Endothelial cell of umbilical vein (primary cell): ENCODE measurements around the gene MRPL21. TPM values are rescaled to one million over a fixed set of nuclear protein-coding genes. Genes with fewer than 3 reads are reported as not detected.

Experiments used
- BruUV-seq: library from RNA; stranded (reverse); fragments of 400-500 nt; replicated peaks from 2 replicates; lab custom pipeline; 2021; lab: Mats Ljungman, UMichigan
- CTCF ChIA-PET: fragments of 300-600, 350-600 bp; sonication (Branson Sonifier 250); formaldehyde crosslinking; loops from one replicate; lab custom pipeline; 2021; ENCODE audit warnings: antibody characterized with exemption, inconsistent platforms; lab: Charles Lee
- POLR2A ChIA-PET: fragments of 300-600, 350-600 bp; sonication (Branson Sonifier 250); formaldehyde crosslinking; loops from one replicate; lab custom pipeline; 2021; ENCODE audit warnings: antibody characterized with exemption, inconsistent platforms; lab: Charles Lee
- DNase-seq: peaks from one replicate; pipeline ENCODE4 v3.0.0-alpha.2; 2011; ENCODE audit warnings: low read depth, low spot score
- FAIRE-seq: peaks from 2 replicates; lab custom pipeline; 2011; peaks lifted over from hg19 to GRCh38; lab: Jason Lieb, UNC
- H2AFZ ChIP-seq: 2 replicates; pipeline ENCODE4 v1.6.0; 2012; ENCODE audit warnings: low read depth, low read length, control low read depth, inconsistent platforms
- H3K27ac ChIP-seq: 2 replicates; pipeline ENCODE4 v1.5.1; 2011; ENCODE audit warnings: low read depth, mild to moderate bottlenecking, control low read depth, low read length, moderate library complexity; ENCODE audit not compliant: insufficient read depth
- H3K27me3 ChIP-seq, 2 experiments: 2 replicates each; pipeline versions ENCODE4 v1.6.0 to v1.6.1; 2011; ENCODE audit warnings: low read length in 2 of 2, mixed read lengths in 1 of 2; ENCODE audit not compliant: control insufficient read depth in 2 of 2, insufficient read depth in 2 of 2
- H3K36me3 ChIP-seq, 2 experiments: 2 replicates in 1 of 2; 3 replicates in 1 of 2; pipeline ENCODE4 v1.5.1; 2011; ENCODE audit warnings: low read length in 2 of 2, mild to moderate bottlenecking in 1 of 2, moderate library complexity in 1 of 2; ENCODE audit not compliant: control insufficient read depth in 2 of 2, insufficient read depth in 2 of 2; ENCODE audit errors: extremely low read depth in 1 of 2
- H3K4me1 ChIP-seq: 3 replicates; pipeline ENCODE4 v1.5.1; 2011; ENCODE audit warnings: mild to moderate bottlenecking, low read length; ENCODE audit not compliant: control insufficient read depth, insufficient read depth; ENCODE audit errors: extremely low read depth
- H3K4me2 ChIP-seq: 2 replicates; pipeline ENCODE4 v1.6.1; 2011; ENCODE audit warnings: low read length, control low read depth, mixed read lengths; ENCODE audit not compliant: insufficient read depth
- H3K4me3 ChIP-seq, 3 experiments: fragments of 200-600 bp in 1 of 3; sonication (generic), shearing (Covaris generic) in 1 of 3; replicated peaks in 1 of 3; 2 replicates each; pipeline ENCODE4 v1.5.1; 2011 to 2016; ENCODE audit warnings: control low read depth in 3 of 3, low read length in 3 of 3, mild to moderate bottlenecking in 2 of 3, inconsistent platforms in 1 of 3, low read depth in 1 of 3, moderate library complexity in 1 of 3; ENCODE audit not compliant: insufficient read depth in 1 of 3
- H3K79me2 ChIP-seq: 2 replicates; pipeline ENCODE4 v1.6.0; 2012; ENCODE audit warnings: low read length, inconsistent platforms; ENCODE audit not compliant: control insufficient read depth, insufficient read depth
- H3K9ac ChIP-seq: replicated peaks from 2 replicates; pipeline ENCODE3; 2011; ENCODE audit warnings: low read length, control low read depth; ENCODE audit not compliant: insufficient read depth; ENCODE audit errors: extremely low read depth
- H3K9me1 ChIP-seq: replicated peaks from 3 replicates; pipeline ENCODE4 v1.6.0; 2011; ENCODE audit warnings: mild to moderate bottlenecking, low read length; ENCODE audit not compliant: control insufficient read depth, insufficient read depth; ENCODE audit errors: extremely low read depth
- H3K9me3 ChIP-seq: replicated peaks from 2 replicates; pipeline ENCODE4 v1.5.1; 2012; ENCODE audit warnings: low read length, inconsistent platforms; ENCODE audit not compliant: control insufficient read depth, insufficient read depth
- H4K20me1 ChIP-seq: replicated peaks from 2 replicates; pipeline ENCODE3; 2011; ENCODE audit warnings: mild to moderate bottlenecking, low read length; ENCODE audit not compliant: control insufficient read depth, insufficient read depth; ENCODE audit errors: extremely low read depth
- EZH2 ChIP-seq: IDR thresholded peaks from 2 replicates; pipeline ENCODE4 v1.6.1; 2012; ENCODE audit warnings: borderline replicate concordance, low read depth, mild to moderate bottlenecking, moderate library complexity, low read length, inconsistent platforms; ENCODE audit not compliant: severe bottlenecking
- FOS ChIP-seq: IDR thresholded peaks from 2 replicates; pipeline ENCODE4 v1.6.1; 2011; ENCODE audit warnings: mild to moderate bottlenecking, low read length, moderate library complexity, borderline replicate concordance; ENCODE audit not compliant: insufficient read depth
- GATA2 ChIP-seq: IDR thresholded peaks from 2 replicates; pipeline ENCODE4 v1.7.0; 2011; ENCODE audit warnings: low read depth, mild to moderate bottlenecking, moderate library complexity, mixed read lengths, low read length; ENCODE audit not compliant: insufficient read length, insufficient read depth
- JUN ChIP-seq: IDR thresholded peaks from 2 replicates; pipeline ENCODE4 v1.6.1; 2011; ENCODE audit warnings: borderline replicate concordance, low read depth; ENCODE audit not compliant: insufficient read length, insufficient read depth
- MYC ChIP-seq: IDR thresholded peaks from one replicate; pipeline ENCODE4 v1.6.1; 2011; ENCODE audit warnings: mild to moderate bottlenecking, low read depth, low read length
- POLR2A ChIP-seq: IDR thresholded peaks from 2 replicates; pipeline ENCODE4 v1.6.1; 2012; ENCODE audit warnings: low read depth, mild to moderate bottlenecking, control low read depth, low read length
- POLR2AphosphoS5 ChIP-seq: IDR thresholded peaks from 2 replicates; pipeline ENCODE4 v1.6.1; 2012; ENCODE audit warnings: low read depth, mild to moderate bottlenecking, control low read depth, low read length, moderate library complexity; ENCODE audit not compliant: insufficient read depth
- dilution Hi-C: fragments of 300-500 bp; cut with MboI; formaldehyde crosslinking; loops from one replicate; pipeline ENCODE4 v1.15.0; 2019; ENCODE audit warnings: low sequenced_read_pairs; ENCODE audit not compliant: extremely low pct_ligation_motif_present
- intact Hi-C: fragments of 100-400 bp; cut with micrococcal nuclease; formaldehyde crosslinking; loops from one replicate; pipeline ENCODE4 v1.10.0; 2022
- polyA plus RNA-seq, 4 experiments: library from polyadenylated mRNA; depleted of rRNA in 3 of 4; stranded (reverse) in 3 of 4; unstranded in 1 of 4; fragments of >200 nt; gene quantifications; 2 replicates each; pipeline versions ENCODE4 v1.2.1 to v1.2.3, GENCODE V29; 2011 to 2012; ENCODE audit warnings: missing spikeins in 1 of 4
- total RNA-seq: library from RNA; stranded (reverse); gene quantifications from 2 replicates; pipeline ENCODE4 v1.2.3, GENCODE V29; 2021
- TF ChIP-seq, protein P1 (sequence below): IDR thresholded peaks from 2 replicates; pipeline ENCODE4 v1.6.1; 2011; ENCODE audit not compliant: insufficient read depth, insufficient read length
- TF ChIP-seq, protein P2 (sequence below), 2 donors: IDR thresholded peaks; 1 replicate in 1 of 2; 2 replicates in 1 of 2; pipeline ENCODE4 v1.5.1; 2011; ENCODE audit warnings: low read length in 2 of 2, mild to moderate bottlenecking in 2 of 2, moderate library complexity in 2 of 2, control low read depth in 1 of 2, inconsistent platforms in 1 of 2, low read depth in 1 of 2; ENCODE audit not compliant: insufficient read depth in 1 of 2; ENCODE audit errors: extremely low read depth in 1 of 2

MRPL21 gene
- total and polyA plus RNA-seq, 2 donors (not counting 3 experiments of a cell fraction or from before 2014, with no cell fraction given) = 52.2 to 65.5 TPM

DNA sequence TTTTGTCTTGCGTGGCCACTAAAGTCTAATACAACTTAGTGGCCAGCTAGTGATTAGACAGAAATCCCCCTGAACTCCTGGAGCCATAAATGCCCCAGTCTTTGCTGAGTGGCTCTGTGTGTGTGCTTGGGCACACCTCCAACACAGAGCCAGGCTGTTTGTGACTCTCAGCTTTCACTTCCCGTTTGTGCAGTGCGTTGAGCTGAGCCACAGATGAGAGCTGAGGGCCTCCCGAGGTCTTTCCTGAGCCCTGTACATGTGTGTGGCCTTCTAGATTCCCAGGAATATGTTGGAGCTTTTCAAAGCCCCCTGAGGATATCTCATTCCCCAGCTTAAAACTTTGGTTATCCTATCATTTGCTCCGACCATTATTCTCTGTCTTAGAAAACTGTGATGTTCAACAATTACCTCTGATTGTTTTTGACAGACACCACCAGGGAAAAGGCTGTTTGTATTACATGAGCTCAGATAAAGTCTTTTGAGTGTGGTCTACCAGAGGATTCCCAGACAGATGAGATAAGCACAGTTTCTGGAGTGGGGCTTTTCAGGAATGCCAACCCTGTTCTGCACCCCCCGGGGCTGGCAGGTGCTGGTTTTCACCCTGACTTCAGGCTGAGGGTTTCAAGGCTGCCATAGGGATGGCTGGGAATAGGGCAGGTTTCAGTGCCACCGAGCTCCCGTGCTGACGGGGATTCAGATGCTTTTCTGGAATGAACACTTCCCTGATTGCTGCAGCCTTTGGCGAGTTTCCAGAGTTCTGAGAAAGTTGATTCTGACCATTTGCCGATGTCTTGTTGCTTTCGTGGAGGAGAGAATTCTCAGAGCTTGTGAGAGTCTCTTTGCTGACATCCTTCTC lies 23.9 kb upstream of the MRPL21 start:
- dilution Hi-C loops (no loop called here), intact Hi-C loops (no loop called here)
- H2AFZ ChIP-seq = no peak overlapping the region
- POLR2A ChIA-PET = no interaction called here
- no peaks in the 10 kb centered on the region for H3K9me1 ChIP-seq
- peaks cover 3% of the 10 kb centered on the region for H3K9me3 ChIP-seq
- H3K27me3 ChIP-seq = no peaks in the 10 kb centered on the region
- no peak for DNase-seq
- FAIRE-seq = no peak
- BruUV-seq = no TSS peak
- no peak overlapping the region for H3K4me2 ChIP-seq
- no peak for TF ChIP-seq FOS
- TF ChIP-seq, protein P1, sequence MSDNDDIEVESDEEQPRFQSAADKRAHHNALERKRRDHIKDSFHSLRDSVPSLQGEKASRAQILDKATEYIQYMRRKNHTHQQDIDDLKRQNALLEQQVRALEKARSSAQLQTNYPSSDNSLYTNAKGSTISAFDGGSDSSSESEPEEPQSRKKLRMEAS = no peak
- CTCF ChIA-PET = no interaction called here
- no peak overlapping the region for H3K9ac ChIP-seq
- H3K27ac ChIP-seq = no peak overlapping the region
- no peaks in the 10 kb centered on the region for H4K20me1 ChIP-seq
- peaks cover 8 to 38% of the 10 kb centered on the region in 2 experiments for H3K36me3 ChIP-seq
- no peak overlapping the region for H3K4me3 ChIP-seq
- H3K79me2 ChIP-seq = peaks cover 2% of the 10 kb centered on the region
- no peaks in the 10 kb centered on the region for H3K4me1 ChIP-seq

DNA sequence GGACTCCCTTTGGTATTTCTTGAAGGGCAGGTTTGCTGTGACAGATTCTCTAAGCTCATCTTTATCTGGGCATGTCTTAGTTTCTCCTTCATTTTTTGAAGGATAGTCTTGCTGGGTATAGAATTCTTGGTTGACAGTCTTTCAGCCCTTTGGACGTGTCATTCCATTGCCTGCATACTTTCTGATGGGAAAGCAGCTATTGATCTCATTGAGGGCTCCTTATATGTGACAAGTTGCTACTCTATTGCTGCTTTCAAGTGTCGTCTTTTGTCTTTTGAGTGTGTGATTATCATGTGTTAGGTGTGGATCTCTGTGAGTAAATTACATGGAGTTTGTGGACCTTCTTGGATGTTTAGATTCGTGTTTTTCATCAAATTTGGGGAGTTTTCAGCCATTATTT lies 22.0 kb upstream of the MRPL21 start:
- intact Hi-C loops = no loop called here
- Histone ChIP-seq H3K27ac (no peak overlapping the region), H3K4me3 (no peak overlapping the region), H2AFZ (no peak overlapping the region), H3K4me2 (no peak overlapping the region), H3K36me3 (peaks cover 11 to 38% of the 10 kb centered on the region in 2 experiments), H3K9me3 (peaks cover 3% of the 10 kb centered on the region), H3K79me2 (peaks cover 2% of the 10 kb centered on the region), H4K20me1 (no peaks in the 10 kb centered on the region), H3K27me3 (no peaks in the 10 kb centered on the region), H3K4me1 (no peaks in the 10 kb centered on the region), H3K9me1 (no peaks in the 10 kb centered on the region), H3K9ac (no peak overlapping the region)
- DNase-seq (no peak), FAIRE-seq (no peak)
- BruUV-seq = no TSS peak
- dilution Hi-C loops = no loop called here
- CTCF ChIA-PET = no interaction called here
- TF ChIP-seq POLR2A (no peak), GATA2 (no peak), POLR2AphosphoS5 (no peak), EZH2 (no peak), FOS (no peak), MYC (no peak), JUN (no peak)
- TF ChIP-seq, protein P1 = no peak
- TF ChIP-seq, protein P2, sequence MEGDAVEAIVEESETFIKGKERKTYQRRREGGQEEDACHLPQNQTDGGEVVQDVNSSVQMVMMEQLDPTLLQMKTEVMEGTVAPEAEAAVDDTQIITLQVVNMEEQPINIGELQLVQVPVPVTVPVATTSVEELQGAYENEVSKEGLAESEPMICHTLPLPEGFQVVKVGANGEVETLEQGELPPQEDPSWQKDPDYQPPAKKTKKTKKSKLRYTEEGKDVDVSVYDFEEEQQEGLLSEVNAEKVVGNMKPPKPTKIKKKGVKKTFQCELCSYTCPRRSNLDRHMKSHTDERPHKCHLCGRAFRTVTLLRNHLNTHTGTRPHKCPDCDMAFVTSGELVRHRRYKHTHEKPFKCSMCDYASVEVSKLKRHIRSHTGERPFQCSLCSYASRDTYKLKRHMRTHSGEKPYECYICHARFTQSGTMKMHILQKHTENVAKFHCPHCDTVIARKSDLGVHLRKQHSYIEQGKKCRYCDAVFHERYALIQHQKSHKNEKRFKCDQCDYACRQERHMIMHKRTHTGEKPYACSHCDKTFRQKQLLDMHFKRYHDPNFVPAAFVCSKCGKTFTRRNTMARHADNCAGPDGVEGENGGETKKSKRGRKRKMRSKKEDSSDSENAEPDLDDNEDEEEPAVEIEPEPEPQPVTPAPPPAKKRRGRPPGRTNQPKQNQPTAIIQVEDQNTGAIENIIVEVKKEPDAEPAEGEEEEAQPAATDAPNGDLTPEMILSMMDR (IDR thresholded peaks at IDR 0.05; ENCODE audit: extremely low read depth in 1 of 2, insufficient read depth in 1 of 2, low read depth in 1 of 2, low read length in 2 of 2) = no peak
- POLR2A ChIA-PET = no interaction called here
